Osteoblast (primary cell): ENCODE measurements around the gene FAM133A. TPM values are rescaled to one million over a fixed set of nuclear protein-coding genes. Genes with fewer than 3 reads are reported as not detected.

Source experiments
- DNase-seq: peaks from one replicate; pipeline ENCODE4 v3.0.0; 2011; ENCODE audit warnings: low spot score, mixed read lengths; ENCODE audit not compliant: insufficient read length; ENCODE audit errors: missing footprints
- H2AFZ ChIP-seq: 2 replicates; pipeline ENCODE4 v1.6.0; 2011; ENCODE audit warnings: mild to moderate bottlenecking, low read length
- H3K27ac ChIP-seq: 2 replicates; pipeline ENCODE4 v1.5.1; 2011; ENCODE audit warnings: mild to moderate bottlenecking, low read depth, low read length, moderate library complexity
- H3K27me3 ChIP-seq: 2 replicates; pipeline ENCODE4 v1.6.0; 2012; ENCODE audit warnings: mild to moderate bottlenecking, control low read depth, inconsistent platforms, low read length, moderate library complexity; ENCODE audit not compliant: insufficient read depth
- H3K36me3 ChIP-seq: 2 replicates; pipeline ENCODE4 v1.5.1; 2011; ENCODE audit warnings: mild to moderate bottlenecking, low read length, control low read depth, moderate library complexity; ENCODE audit not compliant: insufficient read depth
- H3K4me1 ChIP-seq: 2 replicates; pipeline ENCODE4 v1.5.1; 2011; ENCODE audit warnings: mild to moderate bottlenecking, low read length, control low read depth, moderate library complexity; ENCODE audit not compliant: insufficient read depth
- H3K4me2 ChIP-seq: 2 replicates; pipeline ENCODE4 v1.6.0; 2011; ENCODE audit warnings: mild to moderate bottlenecking, low read length; ENCODE audit not compliant: insufficient read depth
- H3K4me3 ChIP-seq: fragments of 200-600 bp; sonication (generic); 3 replicates; pipeline ENCODE4 v1.5.1; 2012; ENCODE audit warnings: mild to moderate bottlenecking, low read length, inconsistent platforms; ENCODE audit not compliant: insufficient read depth
- H3K79me2 ChIP-seq: 2 replicates; pipeline ENCODE4 v1.6.0; 2012; ENCODE audit warnings: mild to moderate bottlenecking, low read length, control low read depth, inconsistent platforms; ENCODE audit not compliant: insufficient read depth
- H3K9me3 ChIP-seq: 2 replicates; pipeline ENCODE4 v1.5.1; 2011; ENCODE audit warnings: low read depth, low read length, control low read depth
- H4K20me1 ChIP-seq: 2 replicates; pipeline ENCODE4 v1.6.0; 2012; ENCODE audit warnings: mild to moderate bottlenecking, low read length, control low read depth; ENCODE audit not compliant: insufficient read depth
- total RNA-seq: library from RNA; depleted of rRNA; stranded (reverse); fragments of >200 nt; gene quantifications from 2 replicates; pipeline ENCODE4 v1.2.3, GENCODE V29; 2012
- TF ChIP-seq, protein P1 (sequence below): IDR thresholded peaks from 2 replicates; pipeline ENCODE4 v1.5.1; 2011; ENCODE audit warnings: mild to moderate bottlenecking, low read depth, low read length, moderate library complexity; ENCODE audit errors: extremely low read depth

The FAM133A gene
- total RNA-seq, 1 donor: 0.36 TPM

DNA sequence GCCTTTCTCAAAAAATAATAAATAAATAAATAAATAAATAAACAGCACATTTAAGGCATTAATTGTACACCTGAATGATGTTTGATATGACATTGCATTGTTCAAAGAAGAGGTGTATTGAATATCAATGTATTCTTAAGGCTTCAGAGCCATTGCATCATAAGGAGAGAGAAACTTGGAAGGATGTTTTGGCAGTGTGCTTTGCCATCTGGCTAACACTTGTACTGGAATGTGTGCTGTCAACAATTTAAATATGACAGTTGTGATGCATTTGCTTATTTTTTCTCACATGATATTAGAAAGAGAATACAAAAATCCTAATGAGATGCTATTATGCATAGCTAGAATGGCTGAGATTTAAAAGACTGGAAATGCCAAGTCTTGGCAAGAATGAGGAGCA lies 67.8 kb downstream of the FAM133A start:
- no peak for DNase-seq
- H3K79me2 ChIP-seq: no peaks in the 10 kb centered on the region
- no peak overlapping the region for H3K4me2 ChIP-seq
- H3K27me3 ChIP-seq: no peaks in the 10 kb centered on the region
- H3K36me3 ChIP-seq: no peaks in the 10 kb centered on the region
- TF ChIP-seq, protein P1, sequence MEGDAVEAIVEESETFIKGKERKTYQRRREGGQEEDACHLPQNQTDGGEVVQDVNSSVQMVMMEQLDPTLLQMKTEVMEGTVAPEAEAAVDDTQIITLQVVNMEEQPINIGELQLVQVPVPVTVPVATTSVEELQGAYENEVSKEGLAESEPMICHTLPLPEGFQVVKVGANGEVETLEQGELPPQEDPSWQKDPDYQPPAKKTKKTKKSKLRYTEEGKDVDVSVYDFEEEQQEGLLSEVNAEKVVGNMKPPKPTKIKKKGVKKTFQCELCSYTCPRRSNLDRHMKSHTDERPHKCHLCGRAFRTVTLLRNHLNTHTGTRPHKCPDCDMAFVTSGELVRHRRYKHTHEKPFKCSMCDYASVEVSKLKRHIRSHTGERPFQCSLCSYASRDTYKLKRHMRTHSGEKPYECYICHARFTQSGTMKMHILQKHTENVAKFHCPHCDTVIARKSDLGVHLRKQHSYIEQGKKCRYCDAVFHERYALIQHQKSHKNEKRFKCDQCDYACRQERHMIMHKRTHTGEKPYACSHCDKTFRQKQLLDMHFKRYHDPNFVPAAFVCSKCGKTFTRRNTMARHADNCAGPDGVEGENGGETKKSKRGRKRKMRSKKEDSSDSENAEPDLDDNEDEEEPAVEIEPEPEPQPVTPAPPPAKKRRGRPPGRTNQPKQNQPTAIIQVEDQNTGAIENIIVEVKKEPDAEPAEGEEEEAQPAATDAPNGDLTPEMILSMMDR: no peak
- H3K4me1 ChIP-seq: no peaks in the 10 kb centered on the region
- no peak overlapping the region for H2AFZ ChIP-seq
- no peak overlapping the region for H3K27ac ChIP-seq
- no peaks in the 10 kb centered on the region for H3K9me3 ChIP-seq
- no peak overlapping the region for H3K4me3 ChIP-seq
- H4K20me1 ChIP-seq: no peaks in the 10 kb centered on the region

DNA sequence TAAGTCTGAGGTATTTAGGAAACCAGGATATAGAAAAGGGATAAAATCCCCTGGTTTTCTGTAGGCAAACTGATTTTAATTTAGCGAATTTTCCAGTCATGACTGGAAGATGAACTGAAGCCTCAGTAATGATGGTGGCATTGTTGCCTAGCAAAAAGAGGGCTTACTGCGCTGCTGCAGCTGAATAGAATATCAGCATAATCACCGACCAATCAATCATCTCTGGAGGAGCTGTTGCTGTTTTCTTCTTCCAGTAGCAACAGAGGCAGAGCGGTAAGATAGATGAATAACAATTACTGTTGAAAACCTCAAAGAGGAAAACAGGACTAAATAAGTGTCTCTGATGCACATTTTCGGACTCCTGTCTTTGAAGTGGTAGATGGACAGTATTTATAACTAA lies 86.2 kb downstream of the FAM133A start:
- H3K36me3 ChIP-seq: no peaks in the 10 kb centered on the region
- TF ChIP-seq, protein P1: no peak

More for the DNA sequence above, 86.2 kb downstream of the FAM133A start:
- H3K27ac ChIP-seq: no peak overlapping the region
- no peak overlapping the region for H2AFZ ChIP-seq
- no peaks in the 10 kb centered on the region for H3K4me1 ChIP-seq
- no peaks in the 10 kb centered on the region for H4K20me1 ChIP-seq
- DNase-seq: no peak
- no peaks in the 10 kb centered on the region for H3K79me2 ChIP-seq
- H3K4me2 ChIP-seq: no peak overlapping the region
- no peaks in the 10 kb centered on the region for H3K9me3 ChIP-seq
- H3K4me3 ChIP-seq: no peak overlapping the region
- no peaks in the 10 kb centered on the region for H3K27me3 ChIP-seq

Other genes starting within 250 kb of the FAM133A start
- 12.4 and 14.1 TPM in 2 replicates for gene NAP1L3, start 628 bp upstream of the FAM133A start, total RNA-seq